Measurements from ENCODE around the gene BLMH. TPM values are rescaled to one million over a fixed set of nuclear protein-coding genes. Genes with fewer than 3 reads are reported as not detected.
A peak's percentile ranks its signal among the peaks of the same experiment; 100 is the strongest.

BLMH gene
- total RNA-seq, 1 experiment from 2014 or later, result 55.0 TPM

DNA sequence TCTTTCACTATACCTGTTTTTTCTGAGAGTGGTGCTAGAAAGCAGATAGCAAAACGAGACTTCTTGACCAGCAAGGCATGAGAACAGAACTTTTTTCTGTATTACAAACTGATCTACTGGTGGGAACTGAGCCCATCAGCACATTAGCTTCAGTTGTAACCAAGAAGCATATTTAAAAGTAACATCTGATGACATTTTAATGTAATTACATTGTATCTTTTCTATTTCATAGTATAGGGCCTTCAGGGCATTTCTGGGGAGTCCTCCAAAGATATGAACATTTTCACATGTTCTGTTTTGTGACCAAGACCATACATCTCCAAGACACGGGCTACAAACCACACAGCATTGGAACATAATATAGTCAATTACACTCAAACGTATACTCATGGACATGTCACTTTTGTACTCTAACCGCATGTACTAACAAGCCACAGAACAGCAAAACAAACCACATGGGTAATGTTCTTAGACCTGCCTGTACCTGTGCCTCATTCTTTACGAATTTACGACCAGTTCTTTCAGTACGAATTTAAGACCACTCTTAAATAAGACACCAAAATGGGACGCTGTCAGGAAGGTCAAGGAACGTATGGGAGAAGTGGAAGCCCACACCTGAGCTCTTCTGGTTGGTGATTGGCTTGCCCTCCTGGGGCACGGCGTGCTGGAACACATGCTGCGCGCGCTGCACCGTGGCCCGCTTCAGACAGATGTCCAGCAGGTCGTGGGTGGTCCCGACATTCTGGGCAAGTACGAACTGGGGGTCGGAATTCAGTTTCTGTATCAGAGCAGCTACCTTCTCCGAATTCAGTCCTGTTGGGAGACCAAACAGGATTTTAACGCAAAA is 825 bp downstream of the BLMH start:
- peak; percentile 67 for DNase-seq
- Histone ChIP-seq H3K27me3 (ENCODE audit: control insufficient read depth, insufficient read depth, low read length) (peaks cover 2% of the 10 kb centered on the region; the same call in 1 of the 2 replicates), H3K4me3 (ENCODE audit: insufficient read depth, low read depth, low read length) (peak overlapping the region; percentile 94), H3K36me3 (replicated peaks; ENCODE audit: control insufficient read depth, insufficient read depth, low read length) (peaks cover 13% of the 10 kb centered on the region)

DNA sequence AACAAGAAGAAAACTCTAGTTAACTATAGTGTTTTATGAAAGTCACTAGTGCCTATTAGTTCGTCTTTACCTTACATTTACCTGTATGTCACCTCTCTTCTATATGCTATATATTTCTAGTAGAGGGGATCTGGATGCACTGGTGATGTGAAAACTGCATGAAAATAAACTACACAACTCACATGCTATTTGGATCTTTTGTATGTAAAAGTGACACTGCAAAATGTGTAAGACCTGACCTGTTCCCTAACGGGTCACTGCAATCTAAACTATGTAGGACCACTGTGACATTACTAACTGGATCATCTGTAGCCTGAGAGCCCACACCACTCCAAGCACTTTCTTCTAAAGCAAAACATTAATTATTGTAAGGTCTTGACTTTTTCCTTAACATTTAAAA is 1.7 kb downstream of the BLMH start:
- Histone ChIP-seq H3K4me3 (ENCODE audit: insufficient read depth, low read depth, low read length) (no peak overlapping the region), H3K27me3 (ENCODE audit: control insufficient read depth, insufficient read depth, low read length) (peaks cover 2% of the 10 kb centered on the region; the same call in 1 of the 2 replicates), H3K36me3 (replicated peaks; ENCODE audit: control insufficient read depth, insufficient read depth, low read length) (peaks cover 15% of the 10 kb centered on the region)
- no peak for DNase-seq

DNA sequence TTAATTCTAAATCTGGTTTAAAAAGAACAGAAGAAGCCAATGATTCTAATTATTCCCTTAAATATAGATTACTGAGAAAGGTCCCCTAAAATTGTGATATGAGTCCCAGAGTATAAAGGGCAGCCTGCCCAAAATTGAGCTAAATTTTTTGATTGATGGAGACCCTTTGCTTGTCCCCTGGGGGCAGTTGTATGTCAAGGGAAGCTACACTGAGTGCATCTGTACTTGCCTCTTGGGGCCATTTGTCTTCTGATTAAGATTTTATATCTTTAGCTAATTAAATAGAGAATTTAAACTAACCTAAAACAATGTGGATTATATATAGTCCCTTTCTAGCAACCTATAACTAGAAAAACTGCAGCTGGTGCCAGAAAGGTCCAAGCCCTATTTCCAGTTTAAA is 12.6 kb downstream of the BLMH start:
- Histone ChIP-seq H3K36me3 (replicated peaks; ENCODE audit: control insufficient read depth, insufficient read depth, low read length) (peaks cover 7% of the 10 kb centered on the region), H3K4me3 (ENCODE audit: insufficient read depth, low read depth, low read length) (no peak overlapping the region), H3K27me3 (ENCODE audit: control insufficient read depth, insufficient read depth, low read length) (no peaks in the 10 kb centered on the region)
- DNase-seq, result no peak

DNA sequence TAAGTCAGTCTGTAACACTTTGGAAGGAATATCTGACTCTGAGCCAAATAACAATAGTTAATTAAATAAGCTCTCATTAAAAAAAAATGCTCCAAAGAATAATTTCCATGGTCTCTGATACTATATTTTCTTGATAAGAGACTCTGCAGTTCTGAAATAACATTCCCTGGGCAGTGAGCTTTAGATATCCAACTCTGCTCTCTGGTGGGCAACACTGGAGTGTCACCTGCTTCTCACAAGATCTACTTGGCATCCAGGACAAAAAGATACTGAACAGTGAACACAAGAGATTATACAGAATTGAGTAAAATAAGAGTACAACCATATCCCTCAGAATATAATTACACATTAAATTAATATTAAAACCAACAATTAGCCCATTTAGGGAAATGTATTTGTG is 13.7 kb downstream of the BLMH start:
- peaks cover 15% of the 10 kb centered on the region for H3K36me3 ChIP-seq (replicated peaks; ENCODE audit: control insufficient read depth, insufficient read depth, low read length)
- H3K4me3 ChIP-seq (ENCODE audit: insufficient read depth, low read depth, low read length), result no peak overlapping the region
- DNase-seq, result peak; percentile 25
- no peaks in the 10 kb centered on the region for H3K27me3 ChIP-seq (ENCODE audit: control insufficient read depth, insufficient read depth, low read length)

DNA sequence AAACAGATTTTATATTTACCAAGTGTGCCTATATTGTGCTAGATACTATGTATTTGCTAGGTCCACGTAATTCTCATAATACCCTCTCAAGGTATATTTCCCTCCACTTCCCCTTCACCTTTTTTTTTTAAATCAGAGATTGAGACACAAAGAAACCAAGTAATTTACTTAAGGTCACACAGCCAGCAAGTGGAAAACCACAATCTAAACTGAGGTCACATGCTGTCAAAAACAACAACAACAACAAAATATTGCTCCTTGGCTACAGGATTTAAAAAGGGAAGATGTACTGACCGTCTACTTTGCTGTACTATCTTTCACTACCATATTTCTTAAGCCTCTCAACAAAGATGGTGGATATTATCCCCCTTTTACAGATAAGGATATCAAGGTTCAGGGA is 15.8 kb downstream of the BLMH start:
- DNase-seq, result no peak
- Histone ChIP-seq H3K27me3 (ENCODE audit: control insufficient read depth, insufficient read depth, low read length) (no peaks in the 10 kb centered on the region), H3K4me3 (ENCODE audit: insufficient read depth, low read depth, low read length) (no peak overlapping the region), H3K36me3 (replicated peaks; ENCODE audit: control insufficient read depth, insufficient read depth, low read length) (peaks cover 22% of the 10 kb centered on the region)

DNA sequence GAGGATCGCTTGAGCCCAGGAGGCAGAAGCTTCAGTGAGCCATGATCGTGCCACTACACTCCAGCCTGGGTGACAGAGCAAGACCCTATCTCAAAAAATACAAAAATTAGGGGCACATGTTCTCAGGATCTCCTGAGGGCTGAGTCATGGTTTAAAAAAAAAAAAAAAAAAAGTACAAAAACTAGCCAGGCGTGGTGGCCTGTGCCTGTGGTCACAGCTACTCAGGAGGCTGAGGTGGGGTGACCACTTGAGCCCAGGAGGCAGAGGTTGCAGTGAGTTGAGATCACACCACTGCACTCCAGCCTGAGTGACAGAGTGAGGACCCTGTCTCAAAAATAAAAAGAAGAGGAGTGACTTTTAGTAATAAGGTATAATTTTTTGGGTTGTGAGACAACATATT is 16.9 kb downstream of the BLMH start:
- Histone ChIP-seq H3K27me3 (ENCODE audit: control insufficient read depth, insufficient read depth, low read length) (no peaks in the 10 kb centered on the region), H3K36me3 (replicated peaks; ENCODE audit: control insufficient read depth, insufficient read depth, low read length) (peaks cover 22% of the 10 kb centered on the region), H3K4me3 (ENCODE audit: insufficient read depth, low read depth, low read length) (no peak overlapping the region)
- DNase-seq, result no peak

DNA sequence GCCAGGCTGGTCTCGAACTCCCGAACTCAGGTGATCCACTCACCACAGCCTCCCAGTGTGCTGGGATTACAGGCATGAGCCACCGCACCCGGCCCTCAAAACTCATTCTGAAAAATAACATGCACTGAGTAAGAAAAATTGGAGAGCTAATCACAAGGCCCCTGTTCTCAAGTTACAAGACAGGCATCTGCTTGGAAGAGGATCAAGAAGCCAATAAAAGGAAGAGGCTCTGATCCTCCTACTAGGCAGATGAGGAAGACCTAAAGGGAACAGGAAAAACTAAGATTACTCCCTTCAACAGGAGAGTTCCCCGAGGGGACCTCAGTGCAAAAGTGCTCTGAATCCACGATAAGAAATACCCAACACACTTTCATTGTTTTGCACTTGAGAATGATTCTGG is 18.4 kb downstream of the BLMH start:
- Histone ChIP-seq H3K36me3 (replicated peaks; ENCODE audit: control insufficient read depth, insufficient read depth, low read length) (peaks cover 22% of the 10 kb centered on the region), H3K27me3 (ENCODE audit: control insufficient read depth, insufficient read depth, low read length) (no peaks in the 10 kb centered on the region), H3K4me3 (ENCODE audit: insufficient read depth, low read depth, low read length) (no peak overlapping the region)
- DNase-seq, result no peak

DNA sequence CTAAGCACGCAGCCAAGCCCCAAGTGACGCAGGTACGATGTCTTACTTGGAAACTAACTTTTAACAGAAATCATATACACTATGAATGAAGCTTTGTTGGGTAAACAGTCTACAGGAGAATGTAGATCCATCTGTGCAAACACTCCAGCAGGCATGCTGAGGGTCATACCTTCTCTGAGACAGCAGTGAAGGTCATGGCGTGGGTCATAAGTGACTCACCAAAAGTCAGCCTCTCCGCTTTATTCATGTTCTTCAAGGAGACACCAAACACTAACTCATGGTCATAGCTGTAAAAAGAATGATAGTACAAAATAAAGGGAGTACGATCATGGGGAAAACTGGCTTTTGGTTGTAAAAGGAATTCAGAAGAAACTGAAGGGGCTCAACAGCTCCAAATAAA is 20.6 kb downstream of the BLMH start:
- no peak for DNase-seq
- Histone ChIP-seq H3K4me3 (ENCODE audit: insufficient read depth, low read depth, low read length) (no peak overlapping the region), H3K27me3 (ENCODE audit: control insufficient read depth, insufficient read depth, low read length) (no peaks in the 10 kb centered on the region), H3K36me3 (replicated peaks; ENCODE audit: control insufficient read depth, insufficient read depth, low read length) (peaks cover 26% of the 10 kb centered on the region)

DNA sequence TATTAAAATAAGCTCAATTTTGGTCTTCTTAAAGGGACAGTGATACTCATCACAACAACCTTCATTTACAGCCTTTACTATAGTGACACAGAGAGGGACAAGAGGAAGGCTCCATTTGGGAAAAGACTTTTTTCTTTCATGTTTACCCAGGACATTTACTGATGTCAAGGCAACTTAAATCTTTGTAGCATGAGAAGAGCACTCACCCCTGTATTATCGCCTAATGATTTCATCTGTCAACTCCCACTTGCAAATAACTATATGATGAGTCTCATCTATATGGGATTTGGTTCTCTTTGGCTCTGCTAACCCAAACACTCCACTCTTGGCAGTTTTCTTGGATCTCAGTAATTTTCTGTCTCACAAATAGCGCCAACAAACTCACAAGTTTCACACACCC is 24.1 kb downstream of the BLMH start:
- peaks cover 16% of the 10 kb centered on the region for H3K36me3 ChIP-seq (replicated peaks; ENCODE audit: control insufficient read depth, insufficient read depth, low read length)
- no peaks in the 10 kb centered on the region for H3K27me3 ChIP-seq (ENCODE audit: control insufficient read depth, insufficient read depth, low read length)
- no peak for DNase-seq
- H3K4me3 ChIP-seq (ENCODE audit: insufficient read depth, low read depth, low read length), result no peak overlapping the region

DNA sequence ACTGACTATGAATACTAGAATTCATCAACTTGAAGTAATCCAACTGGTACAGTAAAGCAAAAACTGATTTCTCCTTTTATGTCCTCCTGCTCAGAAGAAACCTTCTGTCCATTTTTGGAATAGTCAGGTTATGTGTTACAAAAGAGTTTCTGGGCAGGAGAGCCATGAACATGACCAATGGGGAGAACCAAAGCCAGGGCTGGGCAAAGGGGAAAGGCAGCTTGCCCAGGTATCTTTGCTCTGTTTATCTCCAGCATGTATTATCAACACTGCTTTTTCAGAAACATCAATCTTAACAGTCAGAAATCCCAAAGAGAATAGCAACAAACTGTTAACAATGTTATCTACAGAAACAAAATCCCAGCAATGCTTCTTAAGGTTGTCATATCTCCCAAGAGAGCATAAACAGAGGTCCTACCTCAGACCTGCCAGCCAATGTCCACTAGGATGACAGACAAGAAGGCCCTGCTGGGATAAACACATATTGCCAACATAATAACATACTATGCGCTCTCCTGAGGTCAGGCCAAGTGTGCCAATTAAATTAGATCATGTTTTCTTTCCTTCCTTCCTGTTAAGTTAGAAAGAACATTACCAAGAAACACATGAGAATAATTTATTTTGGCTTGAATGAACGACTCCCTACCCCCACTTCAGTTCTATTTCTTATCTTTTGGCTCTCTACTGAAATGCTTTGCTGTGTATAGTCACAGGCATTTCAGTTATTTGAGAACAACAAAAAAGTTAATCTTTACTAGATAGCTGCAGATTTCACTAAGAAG is 28.0 kb downstream of the BLMH start:
- no peak for DNase-seq
- Histone ChIP-seq H3K36me3 (replicated peaks; ENCODE audit: control insufficient read depth, insufficient read depth, low read length) (peaks cover 8% of the 10 kb centered on the region), H3K4me3 (ENCODE audit: insufficient read depth, low read depth, low read length) (no peak overlapping the region), H3K27me3 (ENCODE audit: control insufficient read depth, insufficient read depth, low read length) (no peaks in the 10 kb centered on the region)

DNA sequence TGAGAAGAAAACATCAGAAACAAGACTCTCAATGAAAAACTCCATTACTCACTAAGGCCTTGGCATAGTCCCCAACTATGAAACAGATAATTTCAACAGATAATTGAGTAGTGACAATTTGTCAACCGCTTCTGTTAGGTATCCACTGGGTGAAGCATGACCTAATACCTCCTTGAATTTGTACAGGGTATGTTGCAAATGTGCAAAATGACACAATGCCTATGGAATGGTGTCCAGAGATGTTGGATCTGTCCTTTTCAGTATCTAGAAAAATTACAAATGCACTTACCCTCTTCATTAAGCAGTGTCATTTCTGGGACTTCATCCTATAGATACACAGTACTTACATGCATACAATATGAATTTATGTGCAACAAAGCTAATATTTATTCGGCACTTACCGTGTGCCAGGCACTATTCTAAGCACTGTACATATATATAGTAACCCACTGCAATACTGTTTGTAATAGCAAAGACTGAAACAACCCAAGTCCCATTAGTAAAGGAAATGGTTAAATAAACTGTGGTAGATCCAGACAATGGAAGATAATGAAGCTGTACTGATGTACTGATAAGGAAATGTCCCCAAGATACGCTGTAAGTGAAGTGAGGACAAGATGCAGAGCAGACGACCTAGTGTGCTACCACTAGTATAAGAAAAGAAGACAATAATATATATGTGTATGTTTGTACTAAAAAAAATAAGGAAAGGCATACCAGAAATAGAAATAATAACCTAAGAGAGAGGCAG is 34.8 kb downstream of the BLMH start:
- Histone ChIP-seq H3K36me3 (replicated peaks; ENCODE audit: control insufficient read depth, insufficient read depth, low read length) (peaks cover 5% of the 10 kb centered on the region), H3K27me3 (ENCODE audit: control insufficient read depth, insufficient read depth, low read length) (no peaks in the 10 kb centered on the region), H3K4me3 (ENCODE audit: insufficient read depth, low read depth, low read length) (no peak overlapping the region)
- DNase-seq, result no peak

DNA sequence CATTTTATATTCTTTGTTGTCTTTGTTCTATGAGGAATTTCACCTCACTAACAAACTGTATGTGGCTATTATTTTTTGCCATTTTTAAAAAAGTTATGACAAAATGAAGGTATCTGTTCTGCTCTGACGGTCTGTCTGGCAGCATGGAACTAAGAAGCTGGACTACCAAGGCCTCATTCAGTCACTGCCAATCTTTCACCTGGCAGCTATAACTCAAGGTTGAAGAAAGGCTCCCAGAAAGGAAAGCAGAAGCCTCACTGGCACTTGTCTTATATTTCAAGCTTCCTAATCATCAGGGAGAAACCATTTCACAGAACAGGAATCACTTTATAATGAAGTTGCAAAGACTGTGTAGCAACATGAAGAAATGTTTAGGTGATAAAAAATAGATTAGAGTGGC is 37.6 kb downstream of the BLMH start:
- DNase-seq, result no peak
- H3K27me3 ChIP-seq (ENCODE audit: control insufficient read depth, insufficient read depth, low read length), result no peaks in the 10 kb centered on the region
- no peak overlapping the region for H3K4me3 ChIP-seq (ENCODE audit: insufficient read depth, low read depth, low read length)
- H3K36me3 ChIP-seq (replicated peaks; ENCODE audit: control insufficient read depth, insufficient read depth, low read length), result peaks cover 8% of the 10 kb centered on the region

DNA sequence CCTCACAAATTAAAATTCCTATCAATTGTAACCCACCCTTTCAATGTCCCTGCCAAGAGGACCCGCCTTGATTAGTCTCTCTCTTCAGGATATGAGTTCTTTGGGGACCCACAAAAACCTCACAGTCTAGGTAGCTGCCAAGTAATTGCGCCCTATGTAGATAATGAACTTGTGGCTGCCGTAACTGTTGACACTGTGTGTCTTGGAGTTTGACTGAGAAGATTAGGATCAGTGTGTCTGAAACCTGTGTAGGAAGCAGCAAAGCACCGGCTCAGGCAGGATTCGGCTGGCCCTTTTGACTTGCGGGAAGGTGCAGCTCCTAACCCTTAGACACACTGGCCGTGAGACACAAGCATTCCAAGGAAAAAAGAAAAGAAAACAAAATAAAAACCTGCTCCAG is 38.4 kb downstream of the BLMH start:
- Histone ChIP-seq H3K27me3 (ENCODE audit: control insufficient read depth, insufficient read depth, low read length) (no peaks in the 10 kb centered on the region), H3K4me3 (ENCODE audit: insufficient read depth, low read depth, low read length) (no peak overlapping the region), H3K36me3 (replicated peaks; ENCODE audit: control insufficient read depth, insufficient read depth, low read length) (peaks cover 13% of the 10 kb centered on the region)
- DNase-seq, result no peak

DNA sequence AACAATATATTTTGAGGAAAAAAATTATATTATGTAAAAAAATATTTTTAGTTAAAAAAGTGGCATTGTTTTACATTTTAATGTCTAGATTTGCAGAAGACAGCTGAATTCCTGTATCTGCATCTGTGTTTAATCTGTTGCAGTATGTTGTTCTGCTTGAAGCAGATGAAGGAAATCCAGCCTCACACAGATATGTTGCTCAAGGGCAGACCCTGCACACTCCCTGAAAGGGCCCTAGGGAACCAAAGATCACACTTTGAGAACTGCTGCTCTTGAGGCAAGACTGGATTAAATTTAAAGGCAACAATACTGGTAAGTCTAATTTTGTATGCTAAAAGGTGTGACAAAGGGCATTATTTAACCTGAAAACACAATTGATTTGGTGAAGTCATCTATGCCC is 39.8 kb downstream of the BLMH start:
- Histone ChIP-seq H3K4me3 (ENCODE audit: insufficient read depth, low read depth, low read length) (no peak overlapping the region), H3K36me3 (replicated peaks; ENCODE audit: control insufficient read depth, insufficient read depth, low read length) (peaks cover 14% of the 10 kb centered on the region), H3K27me3 (ENCODE audit: control insufficient read depth, insufficient read depth, low read length) (no peaks in the 10 kb centered on the region)
- no peak for DNase-seq
